Activated CD4-positive, alpha-beta T cell treated with anti-CD3 and anti-CD28 coated beads, Interleukin-10, Interleukin-2, amounts not matched to agents 100 ng/mL and 50 ng/mL, durations not matched to agents 16 hours and 8 hours (primary cell): Measurements from ENCODE around the gene ARL8B.

Experiments
- DNase-seq: peaks from one replicate; pipeline ENCODE4 v3.0.0-alpha.2; 2020

The ARL8B gene

GRCh38 chr3:5217824-5218595, 95.9 kb downstream of the ARL8B start:
- no peak for DNase-seq

- no peak for DNase-seq
Observed at GRCh38 chr3:5218815-5219214, 96.7 kb downstream of the ARL8B start.

- DNase-seq, result no peak
Observed at GRCh38 chr3:5219216-5219615, 97.1 kb downstream of the ARL8B start.

- DNase-seq, result no peak
Observed at GRCh38 chr3:5220193-5220592, 98.1 kb downstream of the ARL8B start.

- DNase-seq, result no peak
Observed at GRCh38 chr3:5220667-5221431, 98.8 kb downstream of the ARL8B start.

- no peak for DNase-seq
Observed at GRCh38 chr3:5221701-5222100, 99.6 kb downstream of the ARL8B start.

GRCh38 chr3:5222283-5223005, 100.4 kb downstream of the ARL8B start:
- no peak for DNase-seq

GRCh38 chr3:5226783-5227182, 104.7 kb downstream of the ARL8B start:
- DNase-seq, result no peak

- DNase-seq, result no peak
Observed at GRCh38 chr3:5227812-5228211, 105.7 kb downstream of the ARL8B start.

GRCh38 chr3:5229414-5229813, 107.3 kb downstream of the ARL8B start:
- no peak for DNase-seq
